Measurements from ENCODE around the gene ORMDL2. TPM values are rescaled to one million over a fixed set of nuclear protein-coding genes. Genes with fewer than 3 reads are reported as not detected.

The ORMDL2 gene
- total RNA-seq, 1 donor, result 10.1 TPM

DNA sequence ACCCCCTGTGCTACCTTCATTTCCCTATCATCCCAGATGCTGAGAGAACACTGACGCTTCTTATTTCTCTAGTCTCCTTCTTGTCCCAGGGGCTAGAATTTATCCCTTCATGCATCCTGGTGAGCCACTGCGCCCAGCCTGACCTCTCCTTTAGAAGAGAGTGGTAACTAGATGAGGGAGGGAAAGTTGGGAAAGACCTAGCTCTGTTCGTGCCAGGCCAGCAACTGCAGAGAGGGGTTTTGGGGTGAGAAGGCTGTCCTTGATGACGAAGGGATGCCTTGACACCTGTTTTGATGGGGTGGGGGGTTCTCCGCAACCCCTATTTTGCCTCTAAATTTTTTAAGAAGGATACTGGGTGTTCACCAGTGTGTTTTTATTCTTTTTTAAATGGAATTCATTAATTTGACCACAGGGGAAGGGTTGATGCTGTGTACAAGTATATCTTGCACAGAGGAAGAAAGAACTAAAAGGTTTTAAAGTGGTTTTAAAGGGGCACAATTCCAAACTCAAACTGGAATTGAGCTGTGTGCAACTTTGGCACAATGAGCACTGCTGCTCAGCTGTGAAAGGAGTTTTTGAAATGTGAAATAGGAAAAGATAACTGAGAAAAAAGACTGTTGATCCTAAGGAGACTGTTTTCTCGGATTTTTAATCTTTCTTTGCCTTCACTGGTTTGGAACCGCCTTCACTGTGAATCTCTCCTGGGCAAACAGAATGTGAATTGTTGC lies 31.9 kb downstream of the ORMDL2 start:
- TF ChIP-seq, protein P1, sequence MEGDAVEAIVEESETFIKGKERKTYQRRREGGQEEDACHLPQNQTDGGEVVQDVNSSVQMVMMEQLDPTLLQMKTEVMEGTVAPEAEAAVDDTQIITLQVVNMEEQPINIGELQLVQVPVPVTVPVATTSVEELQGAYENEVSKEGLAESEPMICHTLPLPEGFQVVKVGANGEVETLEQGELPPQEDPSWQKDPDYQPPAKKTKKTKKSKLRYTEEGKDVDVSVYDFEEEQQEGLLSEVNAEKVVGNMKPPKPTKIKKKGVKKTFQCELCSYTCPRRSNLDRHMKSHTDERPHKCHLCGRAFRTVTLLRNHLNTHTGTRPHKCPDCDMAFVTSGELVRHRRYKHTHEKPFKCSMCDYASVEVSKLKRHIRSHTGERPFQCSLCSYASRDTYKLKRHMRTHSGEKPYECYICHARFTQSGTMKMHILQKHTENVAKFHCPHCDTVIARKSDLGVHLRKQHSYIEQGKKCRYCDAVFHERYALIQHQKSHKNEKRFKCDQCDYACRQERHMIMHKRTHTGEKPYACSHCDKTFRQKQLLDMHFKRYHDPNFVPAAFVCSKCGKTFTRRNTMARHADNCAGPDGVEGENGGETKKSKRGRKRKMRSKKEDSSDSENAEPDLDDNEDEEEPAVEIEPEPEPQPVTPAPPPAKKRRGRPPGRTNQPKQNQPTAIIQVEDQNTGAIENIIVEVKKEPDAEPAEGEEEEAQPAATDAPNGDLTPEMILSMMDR (IDR thresholded peaks at IDR 0.05; ENCODE audit: extremely low read depth, low read depth, low read length), result no peak
- no peaks in the 10 kb centered on the region for H3K79me2 ChIP-seq (ENCODE audit: insufficient read depth, low read length)
- H3K9me3 ChIP-seq (ENCODE audit: low read depth, low read length), result no peaks in the 10 kb centered on the region
- no peaks in the 10 kb centered on the region for H3K27me3 ChIP-seq (ENCODE audit: insufficient read depth, low read length)
- DNase-seq (ENCODE audit: insufficient read length, low spot score, missing footprints), result no peak
- no peaks in the 10 kb centered on the region for H4K20me1 ChIP-seq (ENCODE audit: insufficient read depth, low read length)
- no peaks in the 10 kb centered on the region for H3K36me3 ChIP-seq (ENCODE audit: insufficient read depth, low read length)
- peak overlapping the region; percentile 33 for H2AFZ ChIP-seq (ENCODE audit: low read length)
- peak overlapping the region; percentile 15 for H3K4me2 ChIP-seq (ENCODE audit: insufficient read depth, low read length)
- no peak overlapping the region for H3K4me3 ChIP-seq (ENCODE audit: insufficient read depth, low read length)
- H3K4me1 ChIP-seq (ENCODE audit: insufficient read depth, low read length), result peaks cover 50% of the 10 kb centered on the region
- H3K27ac ChIP-seq (ENCODE audit: low read depth, low read length), result peak overlapping the region; percentile 99

DNA sequence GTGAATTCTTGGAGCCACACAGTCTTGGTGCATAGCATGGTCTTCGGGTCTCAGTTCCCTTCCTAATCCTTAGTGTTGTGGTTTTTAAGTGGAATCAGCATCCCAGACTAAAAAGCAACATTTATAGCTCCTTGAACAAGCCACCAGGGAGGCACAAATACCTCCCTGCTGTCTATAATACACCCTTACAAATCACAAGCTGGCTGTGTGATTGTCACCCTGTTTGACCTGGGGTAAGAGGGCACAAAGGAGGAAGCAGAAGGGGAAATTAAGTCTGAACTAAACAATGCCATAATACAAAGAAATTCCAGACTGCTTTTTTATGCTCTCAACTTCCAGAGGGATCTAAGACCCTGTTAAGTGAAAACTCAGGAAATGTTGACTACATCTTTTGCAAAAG lies 32.6 kb downstream of the ORMDL2 start:
- DNase-seq (ENCODE audit: insufficient read length, low spot score, missing footprints), result no peak

DNA sequence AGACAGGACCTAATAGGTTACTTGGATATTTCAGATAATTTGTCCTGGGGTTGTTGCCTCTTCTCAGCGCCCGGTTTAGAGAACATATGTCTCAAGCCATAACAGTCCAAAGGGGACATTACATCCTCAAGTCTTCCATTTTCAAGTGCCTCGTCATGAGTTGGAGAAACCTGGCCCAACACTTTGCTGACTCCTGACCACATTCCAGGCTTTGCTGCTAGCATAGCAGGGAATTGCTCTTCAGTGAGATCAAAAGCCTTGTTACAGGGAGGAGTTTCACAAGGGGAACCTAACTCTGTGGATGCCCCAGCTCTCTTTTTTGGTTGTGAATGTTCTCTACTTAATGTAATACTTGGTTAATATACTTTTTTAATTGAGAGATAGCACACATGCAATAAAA lies 33.1 kb downstream of the ORMDL2 start:
- TF ChIP-seq, protein P1 (IDR thresholded peaks at IDR 0.05; ENCODE audit: extremely low read depth, low read depth, low read length), result no peak
- Histone ChIP-seq H3K36me3 (ENCODE audit: insufficient read depth, low read length) (no peaks in the 10 kb centered on the region), H3K4me2 (ENCODE audit: insufficient read depth, low read length) (no peak overlapping the region), H3K27me3 (ENCODE audit: insufficient read depth, low read length) (no peaks in the 10 kb centered on the region), H3K27ac (ENCODE audit: low read depth, low read length) (no peak overlapping the region), H3K9me3 (ENCODE audit: low read depth, low read length) (no peaks in the 10 kb centered on the region), H3K4me1 (ENCODE audit: insufficient read depth, low read length) (peaks cover 43% of the 10 kb centered on the region), H3K4me3 (ENCODE audit: insufficient read depth, low read length) (no peak overlapping the region), H3K79me2 (ENCODE audit: insufficient read depth, low read length) (no peaks in the 10 kb centered on the region), H4K20me1 (ENCODE audit: insufficient read depth, low read length) (no peaks in the 10 kb centered on the region), H2AFZ (ENCODE audit: low read length) (peak overlapping the region; percentile 33)
- DNase-seq (ENCODE audit: insufficient read length, low spot score, missing footprints), result no peak

More for the DNA sequence above, 32.6 kb downstream of the ORMDL2 start:
- H4K20me1 ChIP-seq (ENCODE audit: insufficient read depth, low read length), result no peaks in the 10 kb centered on the region
- H3K36me3 ChIP-seq (ENCODE audit: insufficient read depth, low read length), result no peaks in the 10 kb centered on the region
- H3K4me2 ChIP-seq (ENCODE audit: insufficient read depth, low read length), result no peak overlapping the region
- H3K27me3 ChIP-seq (ENCODE audit: insufficient read depth, low read length), result no peaks in the 10 kb centered on the region
- H2AFZ ChIP-seq (ENCODE audit: low read length), result peak overlapping the region; percentile 33
- TF ChIP-seq, protein P1 (IDR thresholded peaks at IDR 0.05; ENCODE audit: extremely low read depth, low read depth, low read length), result no peak
- no peaks in the 10 kb centered on the region for H3K79me2 ChIP-seq (ENCODE audit: insufficient read depth, low read length)
- no peak overlapping the region for H3K4me3 ChIP-seq (ENCODE audit: insufficient read depth, low read length)
- peaks cover 46% of the 10 kb centered on the region for H3K4me1 ChIP-seq (ENCODE audit: insufficient read depth, low read length)
- peak overlapping the region; percentile 99 for H3K27ac ChIP-seq (ENCODE audit: low read depth, low read length)
- H3K9me3 ChIP-seq (ENCODE audit: low read depth, low read length), result no peaks in the 10 kb centered on the region

DNA sequence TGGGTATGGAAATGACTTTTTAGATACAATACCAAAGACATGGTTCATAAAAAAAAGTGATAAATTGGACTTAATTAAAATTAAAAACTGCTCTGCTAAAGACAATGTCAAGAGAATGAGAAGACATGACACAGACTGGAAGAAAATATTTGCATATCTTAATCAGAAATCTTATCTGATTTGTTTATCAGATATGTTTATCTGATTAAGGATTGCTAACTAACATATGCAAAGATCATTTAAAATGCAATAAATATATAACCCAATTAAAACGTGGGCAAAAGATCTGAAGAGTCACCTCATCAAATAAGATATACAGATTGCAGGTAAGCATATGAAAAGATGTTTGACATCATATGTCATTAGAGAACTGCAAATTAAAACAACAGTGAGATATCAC lies 34.9 kb downstream of the ORMDL2 start:
- TF ChIP-seq, protein P1 (IDR thresholded peaks at IDR 0.05; ENCODE audit: extremely low read depth, low read depth, low read length), result no peak
- Histone ChIP-seq H2AFZ (ENCODE audit: low read length) (no peak overlapping the region), H3K4me2 (ENCODE audit: insufficient read depth, low read length) (no peak overlapping the region), H3K79me2 (ENCODE audit: insufficient read depth, low read length) (no peaks in the 10 kb centered on the region), H3K36me3 (ENCODE audit: insufficient read depth, low read length) (no peaks in the 10 kb centered on the region), H3K9me3 (ENCODE audit: low read depth, low read length) (no peaks in the 10 kb centered on the region), H3K27me3 (ENCODE audit: insufficient read depth, low read length) (no peaks in the 10 kb centered on the region), H3K27ac (ENCODE audit: low read depth, low read length) (no peak overlapping the region), H4K20me1 (ENCODE audit: insufficient read depth, low read length) (no peaks in the 10 kb centered on the region), H3K4me1 (ENCODE audit: insufficient read depth, low read length) (peaks cover 26% of the 10 kb centered on the region), H3K4me3 (ENCODE audit: insufficient read depth, low read length) (no peak overlapping the region)
- no peak for DNase-seq (ENCODE audit: insufficient read length, low spot score, missing footprints)
